DMS79 (cell line): ENCODE data around the gene MYOC.
A peak's percentile ranks its signal among the peaks of the same experiment; 100 is the strongest.
"Not testable (repeated sequence)": the region's sequence is repeated elsewhere in the genome, so short reads cannot be mapped to it uniquely, and the experiment has no call there.

Experiments
- DNase-seq: peaks from one replicate; lab custom pipeline; 2025; lab: John Stamatoyannopoulos, UW

The MYOC gene

GRCh38 chr1:171653796-171654195, 1.3 kb upstream of the MYOC start:
- no peak for DNase-seq

DNA sequence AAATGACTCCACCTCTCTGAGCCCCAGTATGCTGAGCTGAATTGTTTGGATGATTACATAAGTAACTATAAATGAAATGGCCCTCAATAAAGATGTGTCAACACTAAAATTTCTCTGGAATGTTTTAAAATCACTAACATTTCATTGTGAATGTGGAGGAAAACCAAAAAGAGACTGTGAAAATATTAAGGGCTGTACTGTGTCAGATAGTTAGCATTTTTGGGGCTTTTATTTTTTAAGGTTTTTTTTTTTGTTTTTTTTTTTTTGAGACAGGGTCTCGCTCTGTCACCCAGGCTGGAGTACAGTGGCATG, 6.3 kb downstream of the MYOC start:
- no peak for DNase-seq

DNA sequence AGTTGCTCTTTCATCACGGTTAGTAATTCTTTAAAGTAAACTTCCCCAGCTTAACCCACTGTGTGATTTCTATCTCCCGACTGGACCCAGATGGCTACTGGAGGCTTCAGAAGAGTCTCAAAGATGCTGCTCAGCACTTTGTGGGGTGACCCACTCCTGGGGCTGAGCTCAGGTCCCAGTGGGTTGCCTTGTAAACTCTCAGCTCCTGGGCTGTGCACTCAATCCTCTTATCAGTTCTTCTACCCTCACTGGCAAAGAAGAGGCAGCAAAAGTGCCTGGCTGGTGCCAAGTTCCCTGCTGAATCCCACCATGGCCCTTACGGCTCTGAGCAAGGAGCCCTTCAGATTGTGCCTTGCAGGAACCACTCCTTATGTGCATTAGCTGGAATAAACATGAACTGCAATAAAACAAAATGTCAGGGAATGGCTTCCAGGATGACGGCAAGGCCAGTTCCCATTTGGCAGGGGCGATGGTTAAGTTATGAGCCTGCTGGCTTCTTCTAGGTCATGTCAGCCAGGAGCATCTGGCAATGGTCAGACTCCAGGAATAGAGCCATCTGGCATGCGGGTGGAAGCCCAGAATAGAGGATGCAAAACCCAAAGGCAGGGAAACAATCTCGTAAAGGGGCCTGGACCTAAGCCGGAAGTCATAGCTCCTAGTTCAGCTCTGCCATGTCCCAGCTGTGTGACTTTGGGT, 6.8 kb downstream of the MYOC start:
- no peak for DNase-seq

DNA sequence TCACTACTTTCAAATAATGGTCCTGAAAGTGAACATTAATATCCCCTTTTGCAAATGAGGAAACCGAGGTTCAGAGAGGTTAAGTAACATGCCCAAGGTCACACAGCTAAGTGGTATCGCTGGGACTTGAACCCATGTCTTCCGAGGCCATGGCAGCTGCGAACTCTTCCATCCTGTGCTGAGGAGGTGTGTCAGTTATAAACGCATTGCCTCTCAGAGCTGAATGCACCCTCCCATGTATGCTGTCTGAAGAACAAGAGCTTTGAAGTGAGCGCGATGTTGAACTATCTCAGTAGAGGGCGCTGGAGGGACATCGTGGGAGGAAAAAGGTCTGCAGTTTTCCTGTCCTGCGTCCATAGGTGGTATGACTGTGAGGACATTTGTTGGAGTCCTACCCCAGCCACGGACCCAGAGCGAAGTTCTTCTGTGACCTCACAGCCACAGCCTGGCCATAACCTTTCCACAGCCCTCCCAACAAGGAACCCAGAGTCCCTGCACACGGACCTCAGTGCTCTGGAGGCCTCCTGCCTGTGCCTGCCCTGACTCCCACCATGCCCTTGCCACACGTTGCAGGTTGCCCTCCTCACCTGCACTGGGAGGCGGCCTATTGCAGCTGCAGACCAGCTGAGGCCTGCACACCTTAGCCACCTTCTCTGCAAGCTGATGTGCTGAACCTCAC, 7.5 kb downstream of the MYOC start:
- peak; percentile 30 for DNase-seq

- DNase-seq: no peak
These were observed 9.3 kb downstream of the MYOC start for GRCh38 chr1:171643156-171643555.

DNA sequence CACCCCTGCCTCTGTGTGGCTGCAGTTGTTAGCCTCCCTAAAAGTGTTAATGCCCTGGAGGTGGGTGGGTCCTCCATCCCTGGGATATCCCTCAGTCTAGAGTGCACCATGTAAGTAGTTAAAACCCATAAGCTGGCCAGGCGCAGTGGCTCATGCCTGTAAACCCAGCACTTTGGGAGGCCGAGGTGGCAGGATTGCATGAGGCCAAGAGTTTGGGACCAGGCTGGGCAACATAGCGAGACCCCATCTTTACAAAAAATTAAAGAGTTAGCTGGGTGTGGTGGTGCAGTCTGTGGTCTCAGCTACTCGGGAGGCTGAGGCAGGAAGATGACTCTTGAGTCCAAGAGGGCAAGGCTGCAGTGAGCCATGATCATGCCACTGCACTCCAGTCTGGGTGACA, 10.3 kb downstream of the MYOC start:
- DNase-seq: no peak

DNA sequence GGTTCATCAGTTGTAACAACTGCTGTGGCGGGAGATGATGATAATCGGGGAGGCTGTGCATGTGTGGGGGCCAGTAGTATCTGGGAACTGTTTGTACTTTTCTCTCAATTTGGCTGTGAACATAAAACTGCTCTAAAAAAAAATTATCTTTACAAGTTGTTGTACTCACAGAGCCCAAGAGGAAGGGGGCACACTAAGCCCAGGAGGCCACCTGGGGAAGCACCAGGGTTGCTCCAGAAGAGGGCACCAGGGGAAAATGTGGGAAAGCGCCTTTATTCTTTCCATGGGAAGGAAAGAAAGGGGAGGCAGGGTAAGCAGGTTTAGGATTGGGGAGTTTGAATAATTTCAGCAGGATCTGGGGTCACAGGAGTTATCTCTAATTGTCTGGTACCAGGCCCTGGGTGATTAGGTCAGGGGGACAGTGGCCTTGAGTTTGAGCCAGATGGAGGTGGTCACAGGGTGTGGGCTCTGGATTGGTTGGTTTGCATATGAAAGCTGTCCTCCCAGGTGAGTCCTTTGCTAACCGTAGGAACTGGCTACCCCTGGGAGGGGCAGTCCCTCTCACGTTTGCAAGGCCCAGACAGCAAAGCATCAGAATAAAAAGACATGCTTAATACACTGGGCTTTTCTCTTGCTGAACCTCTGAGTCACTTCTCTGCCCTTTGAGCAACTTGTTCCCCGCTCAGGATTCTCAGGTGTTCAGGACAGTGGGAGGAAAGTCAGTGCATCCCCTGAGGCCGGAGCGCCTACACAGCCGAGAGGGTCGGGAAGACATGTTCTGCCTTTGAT, 11.2 kb downstream of the MYOC start:
- no peak for DNase-seq

DNA sequence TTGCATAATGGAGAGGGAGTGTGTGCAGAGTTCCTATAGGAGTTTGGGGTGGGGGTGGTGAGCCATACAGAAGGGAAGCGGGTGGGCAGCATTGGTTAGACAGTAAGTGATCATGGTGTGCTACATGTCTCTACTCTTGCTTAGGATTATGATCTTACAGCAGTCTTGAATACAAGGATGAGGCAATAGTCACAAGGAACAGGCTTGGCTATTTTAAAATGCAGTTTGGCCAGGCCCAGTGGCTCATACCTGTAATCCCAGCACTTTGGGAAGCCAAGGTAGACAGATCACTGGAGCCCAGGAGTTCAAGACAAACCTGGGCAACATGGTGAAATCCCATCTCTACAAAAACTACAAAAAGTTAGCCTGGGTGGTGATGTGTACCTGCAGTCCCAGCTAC, 12.3 kb downstream of the MYOC start:
- no peak for DNase-seq

- DNase-seq: no peak
These were observed 14.4 kb downstream of the MYOC start for GRCh38 chr1:171637928-171638576.

- DNase-seq: no peak
These were observed 16.3 kb downstream of the MYOC start for GRCh38 chr1:171636141-171636540.

- DNase-seq: no peak
These were observed 16.8 kb downstream of the MYOC start for GRCh38 chr1:171635661-171636060.

DNA sequence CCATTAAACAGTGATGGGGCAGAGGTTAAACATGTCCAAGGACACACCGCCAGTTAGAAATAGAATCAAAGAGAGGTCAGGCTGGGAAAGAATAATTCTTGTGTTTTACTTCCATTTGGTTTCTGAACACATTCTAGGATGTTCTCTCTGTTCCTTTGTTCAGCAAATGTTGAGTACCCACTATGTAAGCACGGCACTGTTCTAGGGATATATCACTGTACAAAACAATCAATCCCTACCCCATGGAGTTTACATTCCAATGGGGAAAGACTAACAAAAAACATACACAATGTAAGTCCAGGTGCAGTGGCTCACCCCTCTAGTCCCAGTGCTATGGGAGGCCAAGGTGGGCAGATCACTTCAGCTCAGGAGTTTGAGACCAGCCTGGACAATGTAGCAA, 24.3 kb downstream of the MYOC start:
- no peak for DNase-seq

GRCh38 chr1:171627020-171627419, 25.5 kb downstream of the MYOC start:
- DNase-seq: peak; percentile 49

GRCh38 chr1:171625225-171625624, 27.3 kb downstream of the MYOC start:
- DNase-seq: no peak

DNA sequence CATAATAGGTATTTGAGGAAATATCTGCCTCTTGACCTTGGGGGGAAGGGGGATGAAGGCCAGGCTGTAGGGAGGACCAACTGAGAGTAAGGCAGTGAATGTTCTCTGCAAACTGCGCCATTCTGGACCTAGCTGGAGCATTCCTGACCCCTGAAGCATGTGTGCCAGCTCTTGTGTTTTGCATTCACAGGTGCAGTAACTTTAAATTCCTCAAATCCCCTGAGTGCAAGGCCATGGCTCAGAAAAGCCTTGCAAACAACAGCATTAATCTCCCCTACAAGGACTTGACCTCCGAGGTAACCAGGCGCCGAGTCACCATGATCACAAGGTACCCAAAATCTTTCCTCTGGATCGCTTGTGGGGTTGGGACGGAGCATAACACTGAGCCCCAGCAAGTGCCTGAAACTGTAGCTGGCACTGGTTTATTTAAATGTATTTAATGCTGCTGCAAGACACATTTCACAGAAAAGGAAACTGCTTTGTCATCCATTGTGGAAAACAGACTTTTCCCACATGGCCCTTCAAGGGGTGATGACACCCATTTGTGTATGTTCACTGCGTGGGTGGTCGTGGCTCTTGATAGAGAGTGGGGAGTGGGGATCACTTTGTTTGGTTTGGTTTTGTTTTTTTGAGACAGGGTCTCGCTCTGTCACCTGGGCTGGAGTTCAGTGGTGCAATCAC, 28.7 kb downstream of the MYOC start:
- no peak for DNase-seq

DNA sequence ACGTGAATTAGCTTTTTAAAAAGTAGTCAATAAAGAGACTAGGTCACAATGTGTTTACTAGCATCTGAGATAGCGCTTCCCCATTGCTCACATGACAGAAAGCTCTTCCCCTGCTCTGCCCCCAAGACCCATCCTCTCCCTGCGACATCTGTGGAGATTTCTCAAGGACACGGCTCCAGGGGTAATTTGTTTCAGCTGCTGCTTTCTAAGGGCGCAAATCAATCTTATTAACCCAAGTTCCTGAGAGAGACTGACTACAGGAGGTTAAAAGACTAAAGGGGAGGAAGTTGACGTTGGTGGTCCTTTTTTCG, 30.4 kb downstream of the MYOC start, which contains the start of gene MYOCOS:
TSS of gene MYOCOS (plus strand) at position 92 of the 311 bp plus-strand sequence. CDS start 1,641 bp downstream, outside the sequence.
- no peak for DNase-seq

DNA sequence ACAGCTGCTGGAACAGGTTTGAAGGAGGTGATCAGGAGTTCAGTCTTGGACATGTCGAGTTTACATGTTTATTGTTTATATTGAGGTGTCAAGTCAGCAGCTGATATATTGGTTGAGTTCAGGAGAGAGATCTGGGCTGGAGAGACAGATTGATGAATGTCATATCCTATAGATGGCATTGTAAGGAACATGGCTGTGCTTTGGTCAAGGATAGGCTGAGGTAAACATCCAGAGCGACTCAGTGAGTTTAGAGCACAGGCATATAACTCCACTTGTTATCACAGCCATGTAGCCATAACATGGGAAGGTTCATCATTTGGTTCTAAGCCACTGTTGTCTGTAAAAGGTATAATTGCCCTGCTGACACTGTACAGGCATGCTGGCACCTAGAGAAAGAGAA, 35.9 kb downstream of the MYOC start:
- DNase-seq: no peak

DNA sequence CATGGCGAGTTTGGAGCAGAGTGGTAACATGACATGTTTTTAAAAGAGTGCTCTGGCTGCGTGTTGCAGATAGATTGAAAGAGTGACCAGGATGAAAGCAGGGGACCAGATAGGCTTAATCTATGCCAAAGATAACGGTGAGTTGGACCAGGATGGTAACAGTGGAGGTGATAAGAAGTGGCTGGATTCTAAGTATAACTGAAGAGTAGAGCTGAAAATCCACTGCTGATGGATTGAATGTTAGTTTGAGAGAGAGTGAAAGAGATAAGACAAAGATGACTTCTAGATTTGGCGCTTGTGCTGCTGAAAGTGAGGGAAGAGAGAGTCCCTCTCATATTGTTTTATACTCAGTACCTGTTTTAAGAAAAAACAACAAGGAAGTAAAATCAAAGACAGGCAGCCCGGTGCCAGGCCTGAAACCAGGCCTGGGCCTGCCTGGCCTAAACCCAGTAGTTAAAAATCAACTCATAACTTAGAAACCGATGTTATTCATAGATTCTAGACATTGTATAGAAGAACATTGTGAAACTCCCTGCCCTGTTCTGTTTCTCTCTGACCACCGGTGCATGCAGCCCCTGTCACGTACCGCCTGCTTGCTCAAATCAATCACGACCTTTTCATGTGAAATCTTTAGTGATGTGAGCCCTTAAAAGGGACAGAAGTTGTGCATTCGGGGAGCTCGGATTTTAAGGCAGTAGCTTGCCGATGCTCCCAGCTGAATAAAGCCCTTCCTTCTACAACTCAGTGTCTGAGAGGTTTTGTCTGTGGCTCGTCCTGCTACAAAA, 37.2 kb downstream of the MYOC start:
- DNase-seq: not testable (repeated sequence)

DNA sequence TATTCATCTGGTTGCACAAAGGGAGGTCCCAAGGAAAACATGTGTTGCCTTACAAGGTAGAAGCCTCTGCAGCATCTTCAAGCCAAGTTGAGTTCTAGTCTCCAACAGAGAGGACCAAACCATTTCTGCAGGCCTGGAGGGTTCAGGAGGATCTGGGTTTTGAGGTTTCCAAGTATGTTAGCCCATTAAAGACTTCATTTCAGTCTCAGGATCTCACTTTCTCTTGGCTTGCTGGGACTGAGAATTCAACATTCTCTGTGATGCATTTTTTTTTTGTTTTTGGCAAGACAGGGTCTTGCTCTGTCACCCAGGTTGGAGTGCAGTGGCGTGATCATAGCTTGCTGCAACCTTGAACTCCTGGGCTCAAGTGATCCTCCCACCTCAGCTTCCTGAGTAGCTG, 39.2 kb downstream of the MYOC start:
- no peak for DNase-seq

GRCh38 chr1:171611306-171611705, 41.2 kb downstream of the MYOC start:
- no peak for DNase-seq

DNA sequence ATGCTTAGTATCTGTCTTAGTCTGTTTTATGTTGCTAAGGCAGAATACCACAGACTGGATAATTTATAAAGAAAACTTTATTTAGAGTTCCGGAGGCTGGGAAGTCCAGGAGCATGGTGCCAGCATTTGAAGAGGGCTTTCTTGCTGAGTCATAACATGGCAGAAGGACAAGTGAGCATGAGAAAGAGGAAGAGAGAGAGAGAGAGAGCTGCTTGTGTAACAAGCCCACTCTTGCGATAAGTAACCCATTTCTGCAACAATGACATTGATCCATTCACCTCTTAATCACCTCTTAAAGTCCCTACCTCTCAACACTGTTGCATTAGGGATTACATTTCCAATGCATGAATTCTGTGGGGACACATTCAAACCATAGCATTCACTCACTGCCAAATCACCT, 42.1 kb downstream of the MYOC start:
- peak; percentile 75 for DNase-seq
